HG02885 (cell line): Measurements from ENCODE around the gene TEX48.
A peak's percentile ranks its signal among the peaks of the same experiment; 100 is the strongest.

Experiments used
- ATAC-seq: cut with Tn5 transposase; IDR thresholded peaks from one replicate; pipeline ENCODE4 v1.9.1; 2021; ENCODE audit warnings: mild to moderate bottlenecking; ENCODE audit not compliant: unreplicated experiment, poor library complexity

TEX48 gene

GRCh38 chr9:114681594-114682332 lies at the start of gene TEX48:
Gene TEX48, minus strand, starts transcription at chr9:114682192. Its CDS starts 10,469 bp downstream, at chr9:114671723.
- ATAC-seq, result peak; percentile 86

GRCh38 chr9:114731701-114732100 lies 49.7 kb upstream of the TEX48 start:
- no peak for ATAC-seq

GRCh38 chr9:114729706-114730105 lies 47.7 kb upstream of the TEX48 start:
- ATAC-seq, result no peak

GRCh38 chr9:114725930-114726329 lies 43.9 kb upstream of the TEX48 start:
- no peak for ATAC-seq

GRCh38 chr9:114724744-114725143 lies 42.8 kb upstream of the TEX48 start:
- no peak for ATAC-seq

GRCh38 chr9:114723931-114724330 lies 41.9 kb upstream of the TEX48 start:
- no peak for ATAC-seq

- no peak for ATAC-seq
Observed at GRCh38 chr9:114722937-114723620, 41.1 kb upstream of the TEX48 start.

GRCh38 chr9:114722081-114722621 lies 40.2 kb upstream of the TEX48 start:
- no peak for ATAC-seq

GRCh38 chr9:114721491-114722079 lies 39.6 kb upstream of the TEX48 start:
- ATAC-seq, result no peak

GRCh38 chr9:114720086-114720676 lies 38.2 kb upstream of the TEX48 start:
- ATAC-seq, result no peak

- ATAC-seq, result no peak
Observed at GRCh38 chr9:114719290-114719689, 37.3 kb upstream of the TEX48 start.

GRCh38 chr9:114718801-114719221 lies 36.8 kb upstream of the TEX48 start:
- peak; percentile 83 for ATAC-seq

GRCh38 chr9:114717908-114718486 lies 36.0 kb upstream of the TEX48 start:
- ATAC-seq, result no peak

GRCh38 chr9:114709636-114710035 lies 27.6 kb upstream of the TEX48 start:
- no peak for ATAC-seq

GRCh38 chr9:114706711-114707110 lies 24.7 kb upstream of the TEX48 start:
- no peak for ATAC-seq

- ATAC-seq, result no peak
Observed at GRCh38 chr9:114701988-114702387, 20.0 kb upstream of the TEX48 start.

GRCh38 chr9:114697951-114698351 lies 16.0 kb upstream of the TEX48 start:
- peak; percentile 48 for ATAC-seq

GRCh38 chr9:114696814-114697544 lies 15.0 kb upstream of the TEX48 start:
- ATAC-seq, result peak; percentile 70

GRCh38 chr9:114695948-114696347 lies 14.0 kb upstream of the TEX48 start:
- ATAC-seq, result no peak
